NCI-H2081 treated with DMSO at 0.1 percent for 48 hours (cell line): Measurements from ENCODE around the gene NFATC3.

Source experiments
- DNase-seq: peaks from one replicate; lab custom pipeline; 2025; lab: John Stamatoyannopoulos, UW

Gene NFATC3

GRCh38 chr16:68251832-68252231 is 166.7 kb downstream of the NFATC3 start:
- no peak for DNase-seq

- DNase-seq, result no peak
Observed at GRCh38 chr16:68252383-68252782, 167.2 kb downstream of the NFATC3 start.

- no peak for DNase-seq
Observed at GRCh38 chr16:68253721-68254120, 168.6 kb downstream of the NFATC3 start.

DNA sequence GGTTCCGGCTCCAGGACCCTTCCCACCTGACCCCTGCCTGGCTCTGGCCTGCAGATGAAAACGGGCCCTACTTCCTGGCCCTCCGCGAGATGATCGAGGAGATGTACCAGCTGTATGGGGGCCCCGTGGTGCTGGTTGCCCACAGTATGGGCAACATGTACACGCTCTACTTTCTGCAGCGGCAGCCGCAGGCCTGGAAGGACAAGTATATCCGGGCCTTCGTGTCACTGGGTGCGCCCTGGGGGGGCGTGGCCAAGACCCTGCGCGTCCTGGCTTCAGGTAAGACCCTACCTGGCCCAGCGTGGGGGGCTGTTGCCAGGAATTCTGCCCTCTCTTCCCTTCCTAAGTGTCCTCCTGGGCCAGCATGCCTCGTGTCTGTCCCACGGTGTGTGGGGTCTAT is 170.5 kb downstream of the NFATC3 start:
- no peak for DNase-seq

GRCh38 chr16:68257251-68257905 is 172.2 kb downstream of the NFATC3 start:
- no peak for DNase-seq

GRCh38 chr16:68257906-68258800 is 173.0 kb downstream of the NFATC3 start:
- no peak for DNase-seq

DNA sequence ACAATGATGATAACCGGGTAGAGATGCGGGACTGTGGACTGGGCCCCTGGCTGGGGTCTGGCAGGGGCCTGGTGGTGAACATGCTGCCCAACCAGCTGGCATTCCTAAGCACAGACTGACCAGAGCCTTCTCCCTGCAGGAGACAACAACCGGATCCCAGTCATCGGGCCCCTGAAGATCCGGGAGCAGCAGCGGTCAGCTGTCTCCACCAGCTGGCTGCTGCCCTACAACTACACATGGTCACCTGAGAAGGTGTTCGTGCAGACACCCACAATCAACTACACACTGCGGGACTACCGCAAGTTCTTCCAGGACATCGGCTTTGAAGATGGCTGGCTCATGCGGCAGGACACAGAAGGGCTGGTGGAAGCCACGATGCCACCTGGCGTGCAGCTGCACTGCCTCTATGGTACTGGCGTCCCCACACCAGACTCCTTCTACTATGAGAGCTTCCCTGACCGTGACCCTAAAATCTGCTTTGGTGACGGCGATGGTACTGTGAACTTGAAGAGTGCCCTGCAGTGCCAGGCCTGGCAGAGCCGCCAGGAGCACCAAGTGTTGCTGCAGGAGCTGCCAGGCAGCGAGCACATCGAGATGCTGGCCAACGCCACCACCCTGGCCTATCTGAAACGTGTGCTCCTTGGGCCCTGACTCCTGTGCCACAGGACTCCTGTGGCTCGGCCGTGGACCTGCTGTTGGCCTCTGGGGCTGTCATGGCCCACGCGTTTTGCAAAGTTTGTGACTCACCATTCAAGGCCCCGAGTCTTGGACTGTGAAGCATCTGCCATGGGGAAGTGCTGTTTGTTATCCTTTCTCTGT is 174.0 kb downstream of the NFATC3 start:
- DNase-seq, result no peak

GRCh38 chr16:68263559-68264127 is 178.5 kb downstream of the NFATC3 start:
- DNase-seq, result no peak

DNA sequence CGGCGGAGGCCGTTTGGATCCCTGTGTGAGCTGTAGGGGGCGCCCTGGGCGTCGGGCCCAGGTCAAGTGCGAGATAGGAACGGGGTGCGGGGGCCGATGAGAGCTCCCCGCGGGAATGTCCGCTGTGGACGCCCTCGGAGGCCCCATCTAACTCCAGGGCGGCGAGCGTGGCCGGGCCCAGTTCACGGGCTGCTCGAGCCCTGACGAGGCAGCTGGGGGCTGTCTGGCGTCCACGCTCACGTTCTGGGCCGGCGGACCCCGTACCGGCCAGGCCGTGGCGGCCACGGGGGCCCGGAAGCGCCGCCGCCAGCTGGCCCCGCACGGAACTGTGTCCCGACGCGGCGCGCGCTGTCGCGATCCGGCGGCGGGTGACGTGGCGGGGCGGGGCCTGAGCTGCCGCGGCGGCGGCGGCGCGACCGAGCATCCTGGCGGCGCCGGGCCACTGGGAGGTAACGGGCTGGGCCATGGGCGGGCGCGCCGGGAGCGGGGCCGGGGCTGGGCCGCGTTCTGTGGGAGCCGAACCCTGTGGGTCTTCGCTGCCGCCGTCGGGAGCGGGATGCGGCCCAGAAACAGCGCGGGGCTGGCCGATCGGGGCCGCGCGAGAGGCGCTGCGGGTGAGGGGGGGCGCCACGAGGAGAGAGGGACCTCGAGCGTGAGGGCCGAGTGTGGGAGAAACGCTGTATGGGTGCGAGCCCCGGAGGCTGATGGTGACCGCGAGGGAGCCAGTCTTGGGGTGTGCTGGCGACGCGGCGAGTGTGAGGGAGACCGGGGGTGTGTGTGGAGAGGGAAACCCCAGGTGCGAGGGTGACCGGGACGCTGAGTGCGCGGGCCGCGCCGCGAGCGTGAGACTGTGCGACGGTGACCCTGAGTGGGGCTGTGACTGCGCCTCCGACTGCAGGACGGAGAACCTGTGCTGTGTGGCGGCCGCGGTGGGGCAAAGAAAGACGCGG is 179.2 kb downstream of the NFATC3 start, which contains the start of gene SLC7A6:
SLC7A6 (plus strand) TSS at position 399 of the 950 bp plus-strand sequence. CDS start 10,201 bp downstream, outside the sequence.
- no peak for DNase-seq

DNA sequence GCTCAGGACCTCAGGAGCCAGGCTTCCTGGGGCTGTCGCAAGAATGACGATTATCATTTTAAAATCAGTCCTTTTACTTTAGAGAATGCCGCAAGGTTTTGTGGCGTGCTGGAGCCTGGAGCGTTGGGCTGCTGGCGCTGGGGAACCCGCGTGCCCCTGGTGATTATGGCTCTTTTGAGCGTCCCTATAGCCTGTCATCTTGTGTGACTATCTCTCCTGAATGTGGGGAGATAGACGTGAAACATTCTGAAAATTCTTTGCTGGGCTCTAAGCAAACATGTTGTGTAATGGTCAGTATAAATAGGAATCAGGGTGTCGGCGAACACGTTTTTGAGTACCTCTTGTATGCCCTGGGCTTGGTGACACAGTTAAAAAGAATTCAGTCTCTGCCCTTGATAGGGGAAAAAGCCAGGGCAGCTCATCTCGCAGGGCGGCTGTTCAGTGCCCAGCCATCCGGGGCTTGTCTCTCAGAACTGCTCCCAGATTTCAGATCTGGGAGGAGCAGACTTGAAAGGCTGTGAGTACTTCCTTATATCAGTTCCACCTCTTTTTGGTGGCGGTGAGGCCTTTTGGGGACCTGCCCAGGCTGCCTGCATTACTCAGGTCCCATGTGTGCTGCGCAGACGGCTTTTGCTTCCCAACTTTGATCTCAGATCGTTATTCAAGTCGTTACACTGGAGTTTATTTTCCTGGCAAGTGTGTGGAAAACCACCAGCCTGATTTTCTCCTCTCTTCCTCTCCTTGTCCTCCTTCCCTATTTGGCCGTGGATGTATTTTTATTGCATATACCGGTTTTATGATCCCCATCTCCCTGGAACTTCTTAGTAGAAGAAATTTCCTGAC is 180.1 kb downstream of the NFATC3 start:
- DNase-seq, result no peak

DNA sequence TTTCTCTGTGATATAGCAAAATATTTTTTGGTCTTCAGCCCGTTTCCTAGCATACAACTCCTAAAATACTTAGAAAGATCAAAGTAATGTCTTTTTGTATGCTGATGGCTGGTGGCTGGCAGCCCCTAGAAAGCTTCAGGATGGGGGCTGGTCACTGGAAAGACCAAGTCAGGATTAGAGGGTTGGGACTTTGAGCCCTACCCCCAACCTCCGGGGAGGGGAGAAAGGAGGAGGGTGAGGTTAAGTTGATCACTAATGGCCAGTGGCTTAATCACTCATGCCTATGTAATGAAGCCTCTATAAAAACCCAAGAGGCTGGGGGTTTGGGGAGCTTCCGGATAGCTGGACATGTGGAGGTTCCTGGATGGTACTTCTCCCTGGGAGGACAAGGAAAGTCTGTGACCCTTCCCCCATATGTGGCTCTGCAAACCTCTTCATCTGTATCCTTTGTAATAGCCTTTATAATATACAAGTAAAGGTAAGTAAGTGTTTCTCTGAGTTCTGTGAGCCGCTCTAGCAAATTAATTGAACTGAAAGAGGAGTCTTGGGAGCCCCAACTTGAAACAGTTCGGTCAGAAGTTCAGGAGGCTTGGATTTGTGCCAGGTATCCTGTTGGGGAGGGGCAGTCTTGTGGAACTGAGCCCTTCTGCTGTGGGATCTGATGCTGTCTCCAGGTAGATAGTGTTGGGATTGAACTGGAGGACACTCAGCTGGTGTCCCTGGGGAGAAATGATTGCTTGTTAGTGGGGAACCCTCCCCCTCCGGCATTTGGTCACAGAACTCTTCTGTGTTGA is 182.6 kb downstream of the NFATC3 start:
- DNase-seq, result no peak

GRCh38 chr16:68269793-68270192 is 184.6 kb downstream of the NFATC3 start:
- no peak for DNase-seq

DNA sequence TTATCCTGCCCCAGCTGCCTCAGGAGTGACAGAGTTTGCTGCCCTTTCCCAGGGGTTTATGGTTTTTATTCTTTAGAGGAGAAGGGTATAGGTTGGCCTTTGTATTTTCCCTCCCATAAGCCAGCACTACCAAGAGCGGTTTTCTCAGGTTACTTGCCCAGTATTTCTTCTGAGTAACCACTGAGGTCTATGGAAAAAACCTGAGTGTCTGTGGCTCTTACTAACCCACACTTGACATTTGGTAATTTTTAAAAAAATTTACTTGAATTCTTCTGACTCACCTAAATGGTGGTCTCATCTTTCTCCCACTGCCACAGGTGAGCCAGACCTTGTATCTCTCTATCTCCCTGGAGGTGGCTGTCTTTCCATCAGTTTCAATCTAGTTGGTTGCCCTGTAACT is 185.2 kb downstream of the NFATC3 start:
- no peak for DNase-seq

- no peak for DNase-seq
Observed at GRCh38 chr16:68272507-68273209, 187.5 kb downstream of the NFATC3 start.

GRCh38 chr16:68273459-68273858 is 188.3 kb downstream of the NFATC3 start:
- DNase-seq, result no peak

DNA sequence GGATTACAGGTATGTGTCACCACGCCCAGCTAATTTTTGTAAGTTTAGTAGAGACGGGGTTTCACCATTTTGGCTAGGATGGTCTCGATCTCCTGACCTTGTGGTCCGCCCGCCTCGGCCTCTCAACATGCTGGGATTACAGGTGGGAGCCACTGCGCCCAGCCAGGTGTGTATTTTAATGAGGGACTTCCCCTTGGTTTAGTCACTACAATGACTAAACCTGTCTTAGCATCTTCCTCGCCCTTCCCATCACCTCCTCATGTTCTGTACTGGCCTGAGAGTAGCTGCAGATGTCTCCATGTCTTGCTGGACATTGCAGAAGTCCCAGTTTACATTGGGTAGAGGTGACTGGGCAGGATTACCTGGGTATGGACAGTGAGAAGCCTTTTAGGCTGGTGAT is 188.7 kb downstream of the NFATC3 start:
- DNase-seq, result no peak

DNA sequence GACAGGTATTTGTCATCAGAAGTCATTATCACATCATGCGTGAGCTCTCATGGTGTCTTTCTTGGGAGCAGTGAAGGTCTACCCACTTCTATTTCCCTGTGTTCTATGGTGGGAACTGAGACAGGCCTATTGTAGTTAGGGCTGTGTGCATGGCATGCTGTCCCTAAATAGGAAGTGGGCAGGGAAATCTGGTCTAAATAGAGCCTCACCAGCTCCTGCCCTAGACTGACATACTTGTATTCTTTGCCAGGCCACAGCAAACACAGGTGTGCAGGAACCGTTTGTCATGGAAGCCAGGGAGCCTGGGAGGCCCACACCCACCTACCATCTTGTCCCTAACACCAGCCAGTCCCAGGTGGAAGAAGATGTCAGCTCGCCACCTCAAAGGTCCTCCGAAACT is 189.3 kb downstream of the NFATC3 start:
- DNase-seq, result no peak

DNA sequence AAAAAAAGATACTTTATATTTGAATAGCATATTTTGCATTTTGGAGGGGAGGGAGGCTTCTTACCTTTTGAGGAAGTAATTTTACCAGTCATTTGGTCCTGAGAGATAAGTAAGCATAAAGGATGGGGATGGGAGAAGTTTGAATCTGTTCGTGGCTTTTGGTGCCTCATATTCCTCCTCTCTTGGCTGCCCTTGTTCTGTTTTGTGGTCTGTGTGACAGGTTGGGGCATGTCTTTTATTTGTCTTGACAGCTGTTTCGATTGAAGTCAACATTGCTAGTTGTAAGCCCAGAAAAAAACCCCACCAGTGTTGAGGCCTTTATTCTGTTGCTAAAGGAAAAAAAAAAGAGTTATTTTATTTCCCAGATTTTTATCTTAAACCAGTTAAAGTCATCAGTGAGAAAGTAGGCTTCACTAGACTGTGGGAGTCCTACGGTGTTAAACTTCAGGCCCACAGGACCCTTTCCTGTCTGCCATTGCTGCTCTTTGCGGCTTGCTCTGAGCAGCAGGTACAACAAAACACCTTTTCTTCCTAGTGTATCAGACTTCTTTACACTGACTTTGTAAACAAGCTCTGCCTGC is 190.5 kb downstream of the NFATC3 start:
- DNase-seq, result no peak
